ENCODE data around the gene MDM4. TPM values are rescaled to one million over a fixed set of nuclear protein-coding genes. Genes with fewer than 3 reads are reported as not detected.

Gene MDM4
- total RNA-seq, 2 donors from 2014 or later, result 65.5 to 161 TPM

DNA sequence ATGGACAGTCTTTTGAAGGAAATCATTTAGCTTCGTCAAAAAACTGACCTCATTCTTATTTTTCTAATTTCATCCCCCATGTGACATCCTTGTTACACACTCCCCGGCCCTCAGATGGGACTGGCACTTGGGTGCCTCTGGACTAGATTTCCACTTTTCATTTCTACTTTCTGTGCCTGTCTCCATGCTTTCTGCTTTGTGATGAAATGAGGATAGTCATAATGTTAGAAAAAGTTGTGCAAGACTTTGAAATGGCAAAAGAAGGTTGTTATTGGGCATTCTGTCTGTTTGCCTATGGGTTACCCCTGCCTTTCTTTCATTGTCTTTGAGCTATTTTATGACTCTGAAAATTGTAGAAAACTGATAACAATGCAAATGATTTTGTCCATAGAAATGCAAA is 54.9 kb downstream of the MDM4 start:
- no peaks in the 10 kb centered on the region for H3K36me3 ChIP-seq (ENCODE audit: control insufficient read depth, insufficient read depth, low read length)
- H3K4me1 ChIP-seq (ENCODE audit: control insufficient read depth, insufficient read depth, low read length), result no peaks in the 10 kb centered on the region
- no peaks in the 10 kb centered on the region for H3K9me3 ChIP-seq (ENCODE audit: control insufficient read depth, low read length)
- no peaks in the 10 kb centered on the region for H3K27me3 ChIP-seq (ENCODE audit: control insufficient read depth, insufficient read depth, low read length, poor library complexity, severe bottlenecking)
- Mint-ChIP-seq H3K27ac (no peak overlapping the region), H3K9me3 (no peaks in the 10 kb centered on the region), H3K4me1 (peaks cover 44% of the 10 kb centered on the region), H3K27me3 (ENCODE audit: insufficient read depth) (peaks cover 10% of the 10 kb centered on the region), H3K36me3 (ENCODE audit: low read depth) (peaks cover 8% of the 10 kb centered on the region), H3K4me3 (no peak overlapping the region)
- H3K27ac ChIP-seq (ENCODE audit: low read depth, low read length), result no peak overlapping the region
- no peak for DNase-seq
- TF ChIP-seq, protein P1, sequence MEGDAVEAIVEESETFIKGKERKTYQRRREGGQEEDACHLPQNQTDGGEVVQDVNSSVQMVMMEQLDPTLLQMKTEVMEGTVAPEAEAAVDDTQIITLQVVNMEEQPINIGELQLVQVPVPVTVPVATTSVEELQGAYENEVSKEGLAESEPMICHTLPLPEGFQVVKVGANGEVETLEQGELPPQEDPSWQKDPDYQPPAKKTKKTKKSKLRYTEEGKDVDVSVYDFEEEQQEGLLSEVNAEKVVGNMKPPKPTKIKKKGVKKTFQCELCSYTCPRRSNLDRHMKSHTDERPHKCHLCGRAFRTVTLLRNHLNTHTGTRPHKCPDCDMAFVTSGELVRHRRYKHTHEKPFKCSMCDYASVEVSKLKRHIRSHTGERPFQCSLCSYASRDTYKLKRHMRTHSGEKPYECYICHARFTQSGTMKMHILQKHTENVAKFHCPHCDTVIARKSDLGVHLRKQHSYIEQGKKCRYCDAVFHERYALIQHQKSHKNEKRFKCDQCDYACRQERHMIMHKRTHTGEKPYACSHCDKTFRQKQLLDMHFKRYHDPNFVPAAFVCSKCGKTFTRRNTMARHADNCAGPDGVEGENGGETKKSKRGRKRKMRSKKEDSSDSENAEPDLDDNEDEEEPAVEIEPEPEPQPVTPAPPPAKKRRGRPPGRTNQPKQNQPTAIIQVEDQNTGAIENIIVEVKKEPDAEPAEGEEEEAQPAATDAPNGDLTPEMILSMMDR (conservative IDR thresholded peaks at IDR 0.05), result no peak
- no peak overlapping the region for H3K4me3 ChIP-seq (ENCODE audit: low read length)
- whole genome bisulfite sequencing, 2 experiments (ENCODE audit: insufficient coverage in 1 of 2, insufficient read length in 1 of 2), result 100% methylated on average over 2 of the region's 2 CpGs; no CpG with 5 or more reads in 1 of the 2 experiments
- H3K9ac ChIP-seq (ENCODE audit: extremely low read depth, low read length, poor library complexity, severe bottlenecking), result no peak overlapping the region

DNA sequence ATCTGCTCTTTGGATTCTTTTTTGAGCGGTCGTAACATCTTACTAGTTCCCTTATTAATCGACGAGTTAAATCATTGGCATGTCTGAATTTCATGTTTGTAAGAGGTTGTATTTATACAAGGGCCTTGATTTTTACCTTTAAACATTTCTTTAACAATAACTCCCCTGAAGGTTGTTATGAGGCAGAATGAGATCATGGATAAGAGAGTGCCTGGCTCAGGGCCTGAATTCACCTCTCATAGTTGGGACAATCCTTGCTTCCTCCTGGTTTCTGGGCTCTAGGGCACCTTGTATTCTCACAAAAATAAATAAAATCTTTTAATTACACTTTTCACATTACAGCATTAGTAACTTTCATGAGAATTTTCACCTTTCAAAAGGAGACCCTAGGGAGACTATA is 55.4 kb downstream of the MDM4 start:
- Histone ChIP-seq H3K9ac (ENCODE audit: extremely low read depth, low read length, poor library complexity, severe bottlenecking) (no peak overlapping the region), H3K9me3 (ENCODE audit: control insufficient read depth, low read length) (no peaks in the 10 kb centered on the region), H3K4me3 (ENCODE audit: low read length) (no peak overlapping the region), H3K36me3 (ENCODE audit: control insufficient read depth, insufficient read depth, low read length) (no peaks in the 10 kb centered on the region), H3K27ac (ENCODE audit: low read depth, low read length) (no peak overlapping the region), H3K4me1 (ENCODE audit: control insufficient read depth, insufficient read depth, low read length) (no peaks in the 10 kb centered on the region), H3K27me3 (ENCODE audit: control insufficient read depth, insufficient read depth, low read length, poor library complexity, severe bottlenecking) (no peaks in the 10 kb centered on the region)
- Mint-ChIP-seq H3K4me1 (peaks cover 44% of the 10 kb centered on the region), H3K4me3 (no peak overlapping the region), H3K27me3 (ENCODE audit: insufficient read depth) (peaks cover 8% of the 10 kb centered on the region), H3K9me3 (no peaks in the 10 kb centered on the region), H3K36me3 (ENCODE audit: low read depth) (peaks cover 8% of the 10 kb centered on the region), H3K27ac (no peak overlapping the region)
- DNase-seq, result no peak
- 91 to 93% methylated on average over 2 to 4 of the region's 4 CpGs for WGBS, 2 experiments (ENCODE audit: insufficient coverage in 1 of 2, insufficient read length in 1 of 2)
- TF ChIP-seq, protein P1 (conservative IDR thresholded peaks at IDR 0.05), result no peak

DNA sequence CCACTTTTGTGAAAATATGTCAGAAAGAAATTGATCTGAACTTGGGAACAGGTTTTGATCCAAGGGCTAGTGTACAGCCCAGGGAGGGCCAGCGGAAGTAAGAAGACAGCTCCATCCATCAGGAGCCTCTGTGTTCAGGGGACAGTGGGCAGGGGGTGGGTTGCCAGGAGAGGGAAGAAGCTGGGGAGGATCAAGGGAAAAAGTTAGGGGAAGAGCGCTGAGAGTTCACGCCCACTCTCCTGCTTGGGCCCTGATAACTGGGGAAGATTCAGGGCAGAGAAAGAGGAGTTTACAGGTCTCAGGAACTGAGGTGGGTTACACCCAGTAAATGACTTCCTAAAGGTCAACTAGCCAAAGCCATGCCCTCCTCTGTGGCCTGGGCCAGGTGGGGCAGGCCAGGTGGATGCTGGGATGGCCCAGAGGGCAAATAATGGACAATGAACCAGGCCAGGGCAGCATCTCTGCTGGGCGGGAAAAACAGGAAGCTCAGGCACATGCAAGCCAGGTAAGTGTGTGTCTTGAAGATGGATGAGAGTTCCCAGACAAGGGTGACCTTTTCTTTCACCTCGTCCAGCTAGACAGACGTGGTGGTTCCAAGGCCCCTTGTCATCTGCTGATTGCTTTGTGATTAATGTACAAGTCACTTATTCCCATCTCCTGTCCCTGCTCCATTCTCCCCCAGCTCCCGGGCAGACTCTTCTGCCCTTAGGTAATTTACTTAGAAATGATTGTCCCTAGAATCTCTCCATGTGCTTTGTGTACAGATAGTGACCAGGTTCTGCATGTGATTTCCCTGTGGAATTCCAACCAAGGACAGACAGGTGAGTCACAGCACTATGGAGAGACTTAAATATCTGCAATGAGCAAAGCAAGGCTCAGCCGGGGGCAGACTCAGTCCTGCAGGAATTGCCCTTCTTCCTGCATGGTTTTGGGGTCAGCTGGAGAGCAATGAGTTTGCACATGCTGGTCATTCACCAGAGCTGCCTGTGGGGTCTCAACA is 57.0 kb downstream of the MDM4 start:
- Mint-ChIP-seq H3K9me3 (no peaks in the 10 kb centered on the region), H3K4me1 (peaks cover 48% of the 10 kb centered on the region), H3K27me3 (ENCODE audit: insufficient read depth) (peaks cover 8% of the 10 kb centered on the region), H3K4me3 (no peak overlapping the region), H3K36me3 (ENCODE audit: low read depth) (peaks cover 8% of the 10 kb centered on the region), H3K27ac (no peak overlapping the region)
- Histone ChIP-seq H3K9ac (ENCODE audit: extremely low read depth, low read length, poor library complexity, severe bottlenecking) (no peak overlapping the region), H3K4me1 (ENCODE audit: control insufficient read depth, insufficient read depth, low read length) (no peaks in the 10 kb centered on the region), H3K36me3 (ENCODE audit: control insufficient read depth, insufficient read depth, low read length) (no peaks in the 10 kb centered on the region), H3K27me3 (ENCODE audit: control insufficient read depth, insufficient read depth, low read length, poor library complexity, severe bottlenecking) (no peaks in the 10 kb centered on the region), H3K27ac (ENCODE audit: low read depth, low read length) (no peak overlapping the region), H3K4me3 (ENCODE audit: low read length) (no peak overlapping the region), H3K9me3 (ENCODE audit: control insufficient read depth, low read length) (no peaks in the 10 kb centered on the region)
- peak; percentile 53 for DNase-seq
- 81 to 85% methylated on average over 5 to 8 of the region's 8 CpGs for WGBS, 2 experiments (ENCODE audit: insufficient coverage in 1 of 2, insufficient read length in 1 of 2)
- TF ChIP-seq, protein P1 (conservative IDR thresholded peaks at IDR 0.05), result no peak
